Measurements from ENCODE around the gene RASSF8. TPM values are rescaled to one million over a fixed set of nuclear protein-coding genes. Genes with fewer than 3 reads are reported as not detected.

Gene RASSF8
- total and polyA plus RNA-seq, 2 donors (not counting 3 experiments of a cell fraction or from before 2014, with no cell fraction given): 11.1 to 59.3 TPM

- H3K4me3 ChIP-seq (replicated peaks in 1 of 3; ENCODE audit: insufficient read depth in 1 of 3, low read depth in 1 of 3, low read length in 3 of 3): no peak overlapping the region
- TF ChIP-seq FOS (IDR thresholded peaks at IDR 0.05; ENCODE audit: borderline replicate concordance, insufficient read depth, low read length): no peak
- no peak for TF ChIP-seq JUN (IDR thresholded peaks at IDR 0.05; ENCODE audit: borderline replicate concordance, insufficient read depth, insufficient read length, low read depth)
Observed at GRCh38 chr12:25929142-25929541, 29.3 kb upstream of the RASSF8 start.

GRCh38 chr12:25932971-25933370 is 25.5 kb upstream of the RASSF8 start:
- Histone ChIP-seq H3K27me3 (ENCODE audit: control insufficient read depth in 2 of 2, insufficient read depth in 2 of 2, low read length in 2 of 2) (no peaks in the 10 kb centered on the region), H3K4me1 (ENCODE audit: control insufficient read depth, extremely low read depth, insufficient read depth, low read length) (no peaks in the 10 kb centered on the region), H3K4me2 (ENCODE audit: insufficient read depth, low read length) (no peak overlapping the region), H3K79me2 (ENCODE audit: control insufficient read depth, insufficient read depth, low read length) (no peaks in the 10 kb centered on the region), H2AFZ (ENCODE audit: low read depth, low read length) (no peak overlapping the region), H3K9me1 (replicated peaks; ENCODE audit: control insufficient read depth, extremely low read depth, insufficient read depth, low read length) (no peaks in the 10 kb centered on the region), H3K36me3 (ENCODE audit: control insufficient read depth in 2 of 2, extremely low read depth in 1 of 2, insufficient read depth in 2 of 2, low read length in 2 of 2) (no peaks in the 10 kb centered on the region), H3K27ac (ENCODE audit: insufficient read depth, low read depth, low read length) (no peak overlapping the region), H3K4me3 (replicated peaks in 1 of 3; ENCODE audit: insufficient read depth in 1 of 3, low read depth in 1 of 3, low read length in 3 of 3) (no peak overlapping the region), H3K9ac (replicated peaks; ENCODE audit: extremely low read depth, insufficient read depth, low read length) (no peak overlapping the region), H4K20me1 (replicated peaks; ENCODE audit: control insufficient read depth, extremely low read depth, insufficient read depth, low read length) (no peaks in the 10 kb centered on the region), H3K9me3 (replicated peaks; ENCODE audit: control insufficient read depth, insufficient read depth, low read length) (no peaks in the 10 kb centered on the region)
- TF ChIP-seq POLR2A (IDR thresholded peaks at IDR 0.05; ENCODE audit: low read depth, low read length) (no peak), MYC (IDR thresholded peaks at IDR 0.05; ENCODE audit: low read depth, low read length) (no peak), GATA2 (IDR thresholded peaks at IDR 0.05; ENCODE audit: insufficient read depth, insufficient read length, low read depth, low read length) (no peak), MAX (IDR thresholded peaks at IDR 0.05; ENCODE audit: insufficient read depth, insufficient read length) (no peak), FOS (IDR thresholded peaks at IDR 0.05; ENCODE audit: borderline replicate concordance, insufficient read depth, low read length) (no peak), JUN (IDR thresholded peaks at IDR 0.05; ENCODE audit: borderline replicate concordance, insufficient read depth, insufficient read length, low read depth) (no peak), CTCF (IDR thresholded peaks at IDR 0.05; ENCODE audit: extremely low read depth in 1 of 2, insufficient read depth in 1 of 2, low read depth in 1 of 2, low read length in 2 of 2) (no peak), EZH2 (IDR thresholded peaks at IDR 0.05; ENCODE audit: borderline replicate concordance, low read depth, low read length, severe bottlenecking) (no peak), POLR2AphosphoS5 (IDR thresholded peaks at IDR 0.05; ENCODE audit: insufficient read depth, low read depth, low read length) (no peak)
- BruUV-seq (replicated peaks): no TSS peak
- no peak for FAIRE-seq
- CTCF ChIA-PET: no interaction called here
- intact Hi-C loops (cut with micrococcal nuclease): no loop called here
- DNase-seq (ENCODE audit: low read depth, low spot score): no peak
- dilution Hi-C loops (cut with MboI; ENCODE audit: extremely low pct_ligation_motif_present, low sequenced_read_pairs): no loop called here
- POLR2A ChIA-PET: no interaction called here

More at GRCh38 chr12:25929142-25929541, 29.3 kb upstream of the RASSF8 start:
- dilution Hi-C loops (cut with MboI; ENCODE audit: extremely low pct_ligation_motif_present, low sequenced_read_pairs): no loop called here
- H4K20me1 ChIP-seq (replicated peaks; ENCODE audit: control insufficient read depth, extremely low read depth, insufficient read depth, low read length): no peaks in the 10 kb centered on the region
- no peaks in the 10 kb centered on the region for H3K36me3 ChIP-seq (ENCODE audit: control insufficient read depth in 2 of 2, extremely low read depth in 1 of 2, insufficient read depth in 2 of 2, low read length in 2 of 2)
- no peak overlapping the region for H2AFZ ChIP-seq (ENCODE audit: low read depth, low read length)
- ChIA-PET CTCF (no interaction called here), POLR2A (no interaction called here)
- H3K27me3 ChIP-seq (ENCODE audit: control insufficient read depth in 2 of 2, insufficient read depth in 2 of 2, low read length in 2 of 2): no peaks in the 10 kb centered on the region
- DNase-seq (ENCODE audit: low read depth, low spot score) (no peak), FAIRE-seq (no peak)
- H3K27ac ChIP-seq (ENCODE audit: insufficient read depth, low read depth, low read length): no peak overlapping the region
- H3K4me2 ChIP-seq (ENCODE audit: insufficient read depth, low read length): no peak overlapping the region
- intact Hi-C loops (cut with micrococcal nuclease): no loop called here
- H3K9me3 ChIP-seq (replicated peaks; ENCODE audit: control insufficient read depth, insufficient read depth, low read length): no peaks in the 10 kb centered on the region
- H3K4me1 ChIP-seq (ENCODE audit: control insufficient read depth, extremely low read depth, insufficient read depth, low read length): peaks cover 17% of the 10 kb centered on the region
- no peak overlapping the region for H3K9ac ChIP-seq (replicated peaks; ENCODE audit: extremely low read depth, insufficient read depth, low read length)
- no peaks in the 10 kb centered on the region for H3K9me1 ChIP-seq (replicated peaks; ENCODE audit: control insufficient read depth, extremely low read depth, insufficient read depth, low read length)
- H3K79me2 ChIP-seq (ENCODE audit: control insufficient read depth, insufficient read depth, low read length): no peaks in the 10 kb centered on the region
- no TSS peak for BruUV-seq (replicated peaks)

Measured in endothelial cell of umbilical vein (primary cell).